Measurements from ENCODE around the gene C4A.
"Not testable (repeated sequence)": the region's sequence is repeated elsewhere in the genome, so short reads cannot be mapped to it uniquely, and the experiment has no call there.

DNA sequence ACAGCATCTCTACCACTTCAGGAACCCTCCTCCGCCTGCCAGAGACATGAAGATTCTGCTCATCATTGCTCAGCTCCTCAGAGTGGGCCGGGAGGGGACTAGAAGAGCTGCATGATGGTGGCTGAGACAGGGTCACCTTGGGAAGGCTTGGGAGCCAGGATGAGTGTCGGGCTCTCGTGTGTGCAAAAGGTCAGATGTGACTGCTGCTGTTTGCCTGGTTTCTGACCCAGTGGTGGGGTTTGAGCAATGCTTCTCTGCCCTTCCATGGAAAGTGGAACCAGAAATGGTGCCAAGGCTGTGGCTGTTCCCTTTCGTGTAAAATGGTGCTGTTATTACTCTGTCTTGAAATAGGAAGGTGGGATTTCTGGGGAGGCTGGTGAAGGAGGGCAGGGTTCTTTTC is 31.9 kb downstream of the C4A start:
- TF ChIP-seq, protein P1, sequence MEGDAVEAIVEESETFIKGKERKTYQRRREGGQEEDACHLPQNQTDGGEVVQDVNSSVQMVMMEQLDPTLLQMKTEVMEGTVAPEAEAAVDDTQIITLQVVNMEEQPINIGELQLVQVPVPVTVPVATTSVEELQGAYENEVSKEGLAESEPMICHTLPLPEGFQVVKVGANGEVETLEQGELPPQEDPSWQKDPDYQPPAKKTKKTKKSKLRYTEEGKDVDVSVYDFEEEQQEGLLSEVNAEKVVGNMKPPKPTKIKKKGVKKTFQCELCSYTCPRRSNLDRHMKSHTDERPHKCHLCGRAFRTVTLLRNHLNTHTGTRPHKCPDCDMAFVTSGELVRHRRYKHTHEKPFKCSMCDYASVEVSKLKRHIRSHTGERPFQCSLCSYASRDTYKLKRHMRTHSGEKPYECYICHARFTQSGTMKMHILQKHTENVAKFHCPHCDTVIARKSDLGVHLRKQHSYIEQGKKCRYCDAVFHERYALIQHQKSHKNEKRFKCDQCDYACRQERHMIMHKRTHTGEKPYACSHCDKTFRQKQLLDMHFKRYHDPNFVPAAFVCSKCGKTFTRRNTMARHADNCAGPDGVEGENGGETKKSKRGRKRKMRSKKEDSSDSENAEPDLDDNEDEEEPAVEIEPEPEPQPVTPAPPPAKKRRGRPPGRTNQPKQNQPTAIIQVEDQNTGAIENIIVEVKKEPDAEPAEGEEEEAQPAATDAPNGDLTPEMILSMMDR (IDR thresholded peaks at IDR 0.05; ENCODE audit: insufficient read depth, low read depth, low read length) = not testable (repeated sequence)
- TF ChIP-seq EZH2 (IDR thresholded peaks at IDR 0.05; ENCODE audit: insufficient read depth, low read length) = not testable (repeated sequence)

Data from astrocyte (in vitro differentiated cells and primary cell).